PC-3 (cell line): Measurements from ENCODE around the gene LTBR. TPM values are rescaled to one million over a fixed set of nuclear protein-coding genes. Genes with fewer than 3 reads are reported as not detected.

ENCODE experiments used
- ATAC-seq: fragments of 200-7000 bp; cut with Tn5 transposase; 2 replicates; pipeline ENCODE4 v1.9.1; 2020; ENCODE audit warnings: mild to moderate bottlenecking, moderate library complexity
- BruUV-seq: library from RNA; stranded (reverse); fragments of 400-500 nt; replicated peaks from 2 replicates; lab custom pipeline; 2021; lab: Mats Ljungman, UMichigan
- CTCF ChIA-PET: fragments of 300-600 bp; sonication (Branson Sonifier 250); formaldehyde crosslinking; loops from one replicate; lab custom pipeline; 2022; ENCODE audit warnings: antibody characterized with exemption; lab: Charles Lee
- POLR2A ChIA-PET: fragments of 300-600 bp; sonication (Branson Sonifier 250); formaldehyde crosslinking; loops from one replicate; lab custom pipeline; 2022; ENCODE audit warnings: antibody characterized with exemption; ENCODE audit not compliant: unreplicated experiment; lab: Charles Lee
- DNase-seq: peaks from one replicate; pipeline ENCODE4 v3.0.0-alpha.2; 2015
- H2AFZ ChIP-seq: fragments of 300-600 bp; sonication (generic); 2 replicates; pipeline ENCODE4 v1.6.0; 2016; ENCODE audit warnings: antibody characterized with exemption, low read length
- H3F3A ChIP-seq: fragments of 300-600 bp; sonication (generic); one replicate; pipeline ENCODE4 v1.6.0; 2017; ENCODE audit warnings: antibody characterized with exemption, low read length, control low read depth, mild to moderate bottlenecking; ENCODE audit not compliant: unreplicated experiment
- H3K27ac ChIP-seq: fragments of 300-600 bp; sonication (generic); 2 replicates; pipeline ENCODE4 v1.5.1; 2016; ENCODE audit warnings: mild to moderate bottlenecking, low read length
- H3K27me3 ChIP-seq: fragments of 300-600 bp; sonication (generic); 2 replicates; pipeline ENCODE4 v1.6.1; 2016; ENCODE audit warnings: low read length, mixed read lengths
- H3K36me3 ChIP-seq: fragments of 300-600 bp; sonication (generic); 2 replicates; pipeline ENCODE4 v1.6.1; 2016; ENCODE audit warnings: low read depth, mixed run types, low read length, mixed read lengths
- H3K4me1 ChIP-seq: fragments of 300-600 bp; sonication (generic); 2 replicates; pipeline ENCODE4 v1.5.1; 2016; ENCODE audit warnings: low read length; ENCODE audit not compliant: insufficient read depth
- H3K4me2 ChIP-seq: fragments of 300-600 bp; sonication (generic); 2 replicates; pipeline ENCODE4 v1.6.0; 2016; ENCODE audit warnings: low read length
- H3K4me3 ChIP-seq: fragments of 300-600 bp; sonication (generic); 2 replicates; pipeline ENCODE4 v1.5.1; 2016; ENCODE audit warnings: mild to moderate bottlenecking, low read length, mixed read lengths
- H3K79me2 ChIP-seq: fragments of 300-600 bp; sonication (generic); 2 replicates; pipeline ENCODE4 v1.6.1; 2017; ENCODE audit warnings: low read length, mixed read lengths
- H3K9ac ChIP-seq: fragments of 300-600 bp; sonication (generic); 2 replicates; pipeline ENCODE4 v1.6.0; 2016; ENCODE audit warnings: mild to moderate bottlenecking, low read length
- H3K9me2 ChIP-seq: fragments of 300-600 bp; sonication (generic); replicated peaks from 2 replicates; pipeline ENCODE4 v1.6.1; 2016; ENCODE audit warnings: mixed run types, low read length, mixed read lengths
- H3K9me3 ChIP-seq: fragments of 300-600 bp; sonication (generic); 2 replicates; pipeline ENCODE4 v1.6.1; 2016; ENCODE audit warnings: low read length, mixed read lengths
- H4K20me1 ChIP-seq: fragments of 300-600 bp; sonication (generic); 2 replicates; pipeline ENCODE4 v1.6.1; 2016; ENCODE audit warnings: low read length, mixed read lengths
- CTCF ChIP-seq: fragments of 300-600 bp; sonication (generic); conservative IDR thresholded peaks from 2 replicates; pipeline ENCODE4 v1.5.1; 2017; ENCODE audit warnings: antibody characterized with exemption, low read depth, mild to moderate bottlenecking, low read length
- EZH2 ChIP-seq: fragments of 300-600 bp; sonication (generic); IDR thresholded peaks from one replicate; pipeline ENCODE4 v1.6.1; 2017; ENCODE audit warnings: antibody characterized with exemption, mild to moderate bottlenecking, low read length; ENCODE audit not compliant: unreplicated experiment
- EZH2phosphoT487 ChIP-seq: fragments of 300-600 bp; sonication (generic); IDR thresholded peaks from 2 replicates; pipeline ENCODE4 v1.6.1; 2018; ENCODE audit warnings: mild to moderate bottlenecking, antibody characterized with exemption, low read length, borderline replicate concordance
- intact Hi-C: fragments of 100-400 bp; cut with micrococcal nuclease; formaldehyde crosslinking; loops from 2 replicates; pipeline ENCODE4 v1.9.0; 2023
- total RNA-seq: library from RNA; depleted of rRNA; stranded (reverse); fragments of >200 nt; gene quantifications from 2 replicates; pipeline ENCODE4 v1.2.3, GENCODE V29; 2014

Gene LTBR
- total RNA-seq, 1 experiment from 2014 or later, result 163 TPM

DNA sequence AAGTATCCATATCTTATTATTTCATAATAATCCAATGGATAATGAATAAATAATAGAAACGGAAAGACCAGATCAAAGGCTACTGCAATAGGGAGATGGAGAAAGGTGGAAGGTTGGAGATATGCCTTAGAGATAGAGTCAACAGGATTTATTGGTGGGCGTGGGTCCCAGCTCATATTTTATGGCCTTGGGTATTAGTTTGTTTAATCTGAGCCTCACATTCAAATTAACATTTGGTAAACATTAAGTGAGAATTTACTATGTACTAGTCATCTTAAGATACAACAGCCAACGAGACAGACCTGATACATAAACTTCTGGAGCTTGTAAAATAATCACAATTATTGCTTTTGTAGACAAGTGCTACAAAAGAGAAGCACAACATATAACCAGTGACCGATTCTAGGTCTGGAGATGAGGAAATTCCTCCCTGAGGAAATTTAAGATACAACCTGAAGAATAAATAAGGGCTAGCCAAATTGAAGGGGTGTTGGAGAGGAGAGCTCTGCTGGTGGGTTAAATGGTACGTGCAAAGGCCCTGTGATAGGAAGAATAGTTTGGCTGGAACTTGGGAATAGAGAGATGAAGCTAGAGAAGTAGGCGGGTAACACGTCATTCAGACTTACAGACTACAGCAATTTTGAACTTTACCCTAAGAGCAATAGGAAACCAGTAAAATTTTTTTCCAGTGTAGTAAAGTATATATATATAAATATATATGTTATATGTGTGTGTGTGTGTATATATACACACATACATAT lies 16.1 kb downstream of the LTBR start:
- Histone ChIP-seq H3K36me3 (no peaks in the 10 kb centered on the region), H3K9ac (no peak overlapping the region), H3K9me2 (no peaks in the 10 kb centered on the region), H3K79me2 (no peaks in the 10 kb centered on the region), H3K4me1 (no peaks in the 10 kb centered on the region), H3F3A (no peaks in the 10 kb centered on the region), H3K9me3 (no peaks in the 10 kb centered on the region), H3K4me3 (no peak overlapping the region), H3K4me2 (no peak overlapping the region), H3K27ac (no peak overlapping the region), H3K27me3 (no peaks in the 10 kb centered on the region), H2AFZ (no peak overlapping the region), H4K20me1 (no peaks in the 10 kb centered on the region)
- intact Hi-C loops, result no loop called here
- ChIA-PET CTCF (no interaction called here), POLR2A (no interaction called here)
- DNase-seq, result no peak
- ATAC-seq, result peak; percentile 56
- TF ChIP-seq EZH2 (no peak), EZH2phosphoT487 (no peak), CTCF (no peak)
- no TSS peak for BruUV-seq

- POLR2A ChIA-PET, result no interaction called here
- intact Hi-C loops, result no loop called here
- CTCF ChIA-PET, result no interaction called here
Observed at GRCh38 chr12:6404390-6404789, 20.4 kb downstream of the LTBR start.

More at GRCh38 chr12:6404390-6404789, 20.4 kb downstream of the LTBR start:
- H3K9me2 ChIP-seq, result no peaks in the 10 kb centered on the region
- no peaks in the 10 kb centered on the region for H3K36me3 ChIP-seq
- no peak overlapping the region for H3K4me2 ChIP-seq
- no peak overlapping the region for H3K27ac ChIP-seq
- H2AFZ ChIP-seq, result no peak overlapping the region
- TF ChIP-seq EZH2phosphoT487 (no peak), EZH2 (no peak), CTCF (no peak)
- no peaks in the 10 kb centered on the region for H3K79me2 ChIP-seq
- H4K20me1 ChIP-seq, result no peaks in the 10 kb centered on the region
- no peaks in the 10 kb centered on the region for H3K9me3 ChIP-seq
- BruUV-seq, result no TSS peak
- no peak for DNase-seq
- H3K4me3 ChIP-seq, result no peak overlapping the region
- no peak for ATAC-seq
- H3F3A ChIP-seq, result no peaks in the 10 kb centered on the region
- no peak overlapping the region for H3K9ac ChIP-seq
- H3K4me1 ChIP-seq, result no peaks in the 10 kb centered on the region
- no peaks in the 10 kb centered on the region for H3K27me3 ChIP-seq
